Measurements from ENCODE around the gene EXOSC7.

GRCh38 chr3:45049807-45050206 is 73.8 kb downstream of the EXOSC7 start:
- no peak for TF ChIP-seq POLR2A (IDR thresholded peaks at IDR 0.05; ENCODE audit: low read depth, low read length)
- no peak for TF ChIP-seq CTCF (IDR thresholded peaks at IDR 0.05; ENCODE audit: extremely low read depth in 1 of 2, insufficient read depth in 1 of 2, low read depth in 1 of 2, low read length in 2 of 2)
- no peak for TF ChIP-seq GATA2 (IDR thresholded peaks at IDR 0.05; ENCODE audit: insufficient read depth, insufficient read length, low read depth, low read length)
- TF ChIP-seq EZH2 (IDR thresholded peaks at IDR 0.05; ENCODE audit: borderline replicate concordance, low read depth, low read length, severe bottlenecking) = no peak
- no peak for TF ChIP-seq MAX (IDR thresholded peaks at IDR 0.05; ENCODE audit: insufficient read depth, insufficient read length)
- no peak for TF ChIP-seq POLR2AphosphoS5 (IDR thresholded peaks at IDR 0.05; ENCODE audit: insufficient read depth, low read depth, low read length)
- no peak for TF ChIP-seq FOS (IDR thresholded peaks at IDR 0.05; ENCODE audit: borderline replicate concordance, insufficient read depth, low read length)
- TF ChIP-seq MYC (IDR thresholded peaks at IDR 0.05; ENCODE audit: low read depth, low read length) = no peak

All from endothelial cell of umbilical vein (primary cell).